Natural killer cell treated with Interleukin-12 subunit alpha and Interleukin-12 subunit beta and Interleukin-15 and Interleukin-18, amount 100 ng/mL, for 72 hours (primary cell): ENCODE data around the gene SOX18. TPM values are rescaled to one million over a fixed set of nuclear protein-coding genes. Genes with fewer than 3 reads are reported as not detected.

ENCODE experiments used
- ATAC-seq, 2 donors: fragments of 150-1000 bp; cut with Tn5 transposase in 1 of 2; sonication (Bioruptor Pico), chemical (Tn5 transposase) in 1 of 2; 2 replicates each; pipeline ENCODE4 v1.10.0; 2021
- DNase-seq: peaks from one replicate; pipeline ENCODE4 v3.0.0; 2022; ENCODE audit warnings: low spot score
- H3K27ac Mint-ChIP-seq, 2 donors: 1 replicate in 1 of 2; 2 replicates in 1 of 2; pipeline ENCODE4 v1.8.0; 2022; ENCODE audit warnings: mixed read lengths in 2 of 2, mild to moderate bottlenecking in 1 of 2, moderate library complexity in 1 of 2
- H3K27me3 Mint-ChIP-seq, 2 donors: 1 replicate in 1 of 2; 2 replicates in 1 of 2; pipeline ENCODE4 v1.8.0; 2022; ENCODE audit warnings: mixed read lengths in 2 of 2
- H3K36me3 Mint-ChIP-seq: one replicate; pipeline ENCODE4 v1.8.0; 2022; ENCODE audit warnings: mixed read lengths
- H3K4me1 Mint-ChIP-seq, 2 donors: 1 replicate in 1 of 2; 2 replicates in 1 of 2; pipeline ENCODE4 v1.8.0; 2022; ENCODE audit warnings: low read depth in 2 of 2, mixed read lengths in 2 of 2, mild to moderate bottlenecking in 1 of 2
- H3K4me3 Mint-ChIP-seq: one replicate; pipeline ENCODE4 v1.8.0; 2022; ENCODE audit warnings: mixed read lengths
- H3K9me3 Mint-ChIP-seq: 2 replicates; pipeline ENCODE4 v1.8.0; 2022; ENCODE audit warnings: mixed read lengths
- total RNA-seq, 2 donors: library from RNA; stranded (reverse); gene quantifications; one replicate each; pipeline ENCODE4 v1.2.3, GENCODE V29; 2022

The SOX18 gene
- total RNA-seq, 2 donors from 2014 or later: not detected

DNA sequence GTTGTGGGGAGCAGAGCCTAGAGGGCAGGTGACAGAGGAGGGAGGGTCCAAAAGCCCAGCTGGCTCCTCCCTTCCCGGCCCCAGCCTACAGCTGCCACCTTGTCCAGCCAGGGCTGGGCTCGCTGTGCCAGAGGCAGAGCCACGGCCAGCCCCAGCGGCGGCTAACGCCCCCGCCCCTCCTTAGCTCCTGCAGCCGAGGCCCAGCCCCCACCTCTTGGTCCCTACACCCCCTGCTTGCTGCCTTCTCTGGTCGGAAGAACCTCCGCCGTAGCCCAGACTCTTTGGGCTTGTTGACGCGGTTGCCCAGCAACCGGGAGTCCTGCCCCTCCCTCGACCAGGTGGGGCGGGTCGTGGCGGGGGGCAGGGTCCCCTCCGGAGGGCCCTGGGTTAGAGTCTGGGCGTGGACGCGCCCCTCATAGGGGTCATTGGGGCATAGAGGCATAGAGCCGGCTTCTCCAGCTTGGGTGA, 35.3 kb upstream of the SOX18 start:
- DNase-seq (no peak), ATAC-seq (no peak)
- peaks cover 10 to 24% of the 10 kb centered on the region in 2 donors for H3K4me1 Mint-ChIP-seq
- H3K27me3 Mint-ChIP-seq: peaks cover 14 to 15% of the 10 kb centered on the region in 2 donors
- H3K27ac Mint-ChIP-seq: no peak overlapping the region
- no peaks in the 10 kb centered on the region for H3K9me3 Mint-ChIP-seq
- no peaks in the 10 kb centered on the region for H3K36me3 Mint-ChIP-seq
- peak overlapping the region; percentile 77 for H3K4me3 Mint-ChIP-seq

GRCh38 chr20:64083804-64084684, 34.6 kb upstream of the SOX18 start, which contains the start of gene LKAAEAR1:
LKAAEAR1 (minus strand) TSS chr20:64084398; CDS start chr20:64084219, 179 bp downstream.
- peaks cover 13 to 14% of the 10 kb centered on the region in 2 donors for H3K27me3 Mint-ChIP-seq
- no peak within 1 kb of the TSS for H3K27ac Mint-ChIP-seq
- peaks cover 10 to 26% of the 10 kb centered on the region in 2 donors for H3K4me1 Mint-ChIP-seq
- no peak for DNase-seq
- ATAC-seq: no peak
- no peaks in the 10 kb centered on the region for H3K36me3 Mint-ChIP-seq
- no peaks in the 10 kb centered on the region for H3K9me3 Mint-ChIP-seq
- peak within 1 kb of the TSS; percentile 77 for H3K4me3 Mint-ChIP-seq

DNA sequence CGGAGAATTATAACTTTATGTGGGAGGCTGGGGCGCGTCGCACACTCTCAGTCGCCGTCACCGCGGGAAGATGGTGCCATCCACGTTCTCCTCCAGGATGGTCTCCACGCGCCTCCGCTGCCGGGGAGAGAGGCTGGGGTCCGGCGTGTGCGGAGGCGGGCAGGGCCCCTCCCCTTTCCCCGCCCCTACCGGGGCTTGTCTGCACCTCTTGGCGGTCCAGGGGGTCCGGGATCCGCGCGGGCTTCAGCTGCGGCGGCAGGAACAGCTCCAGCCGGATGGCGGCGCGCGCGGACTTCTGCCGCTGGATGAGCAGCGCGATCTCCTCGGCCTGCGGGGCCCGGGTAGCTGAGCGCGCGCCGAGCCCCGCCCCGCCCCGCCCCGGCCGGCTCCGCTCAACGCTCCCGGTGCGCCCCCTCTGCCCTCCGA, 34.0 kb upstream of the SOX18 start:
- Mint-ChIP-seq H3K27me3 (peaks cover 7 to 12% of the 10 kb centered on the region in 2 donors), H3K27ac (no peak overlapping the region), H3K36me3 (no peaks in the 10 kb centered on the region), H3K4me1 (peaks cover 10 to 28% of the 10 kb centered on the region in 2 donors), H3K4me3 (peak overlapping the region; percentile 65), H3K9me3 (no peaks in the 10 kb centered on the region)
- DNase-seq: peak; percentile 77
- ATAC-seq: peak; percentile 52 to 71

DNA sequence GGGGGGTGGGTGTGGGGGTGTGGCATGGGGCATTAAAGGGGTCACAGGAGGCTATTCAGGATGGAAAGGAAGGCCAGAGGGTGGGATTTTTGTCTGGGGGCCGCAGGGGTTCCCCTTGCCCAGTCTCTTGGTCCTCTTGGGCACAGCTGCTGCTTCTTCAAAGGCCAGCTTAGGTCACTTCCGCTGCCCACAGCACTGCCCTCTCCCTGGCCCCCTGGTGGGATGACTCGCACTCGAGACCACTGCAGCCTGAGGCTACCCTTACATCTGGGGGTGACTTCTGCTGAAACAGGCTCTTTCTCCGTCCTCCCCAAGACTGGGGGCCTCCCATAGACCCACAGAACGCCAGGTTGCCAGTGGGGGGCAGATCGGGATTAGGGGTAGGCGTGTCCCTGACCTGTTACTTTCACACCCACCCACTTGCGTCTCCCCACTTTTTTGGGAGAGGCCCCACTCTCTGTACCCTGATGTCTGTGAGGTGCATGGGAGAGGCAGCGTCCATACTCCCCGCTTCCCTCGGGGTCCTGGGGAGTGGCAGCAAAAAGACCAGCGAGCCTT, 33.5 kb upstream of the SOX18 start:
- no peak for ATAC-seq
- peak overlapping the region; percentile 65 for H3K4me3 Mint-ChIP-seq
- no peaks in the 10 kb centered on the region for H3K36me3 Mint-ChIP-seq
- H3K9me3 Mint-ChIP-seq: no peaks in the 10 kb centered on the region
- H3K27me3 Mint-ChIP-seq: peaks cover 5 to 8% of the 10 kb centered on the region in 2 donors
- no peak overlapping the region for H3K27ac Mint-ChIP-seq
- no peak for DNase-seq
- H3K4me1 Mint-ChIP-seq: peaks cover 12 to 29% of the 10 kb centered on the region in 2 donors

DNA sequence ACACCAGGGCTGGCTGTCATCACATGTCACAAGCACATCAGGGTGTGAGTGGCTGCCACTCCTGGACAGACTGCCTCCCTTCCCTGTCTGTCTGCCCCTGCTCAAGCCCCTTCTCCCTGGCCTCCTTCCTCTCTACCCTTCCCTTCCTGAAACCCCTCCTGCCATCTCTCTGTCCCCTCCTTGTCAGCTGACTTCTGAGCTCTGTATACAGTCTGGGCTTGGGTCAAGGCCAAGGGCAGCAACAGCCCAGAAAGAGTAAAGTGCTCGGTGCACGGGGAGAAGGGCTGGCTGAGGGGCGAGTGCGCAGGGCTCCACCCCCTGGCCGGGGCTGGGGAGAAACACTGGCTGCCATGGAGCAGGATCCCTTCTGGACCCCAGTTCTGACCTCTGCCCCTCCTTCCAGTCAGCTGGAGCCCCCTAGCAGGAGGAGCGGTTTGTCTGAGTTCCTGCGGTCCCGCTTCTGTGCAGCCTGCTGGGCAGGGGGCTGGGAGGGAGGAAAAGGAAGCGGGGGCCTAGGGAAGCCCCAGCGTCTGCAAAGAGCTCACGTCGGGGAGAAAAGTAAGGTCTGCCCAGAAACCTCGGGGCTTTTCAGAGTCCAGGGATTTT, 32.8 kb upstream of the SOX18 start:
- DNase-seq (no peak), ATAC-seq (no peak)
- Mint-ChIP-seq H3K36me3 (no peaks in the 10 kb centered on the region), H3K27me3 (peaks cover 5 to 8% of the 10 kb centered on the region in 2 donors), H3K27ac (peak overlapping the region in 1 of 2 donors; percentile 53), H3K4me1 (peaks cover 15 to 32% of the 10 kb centered on the region in 2 donors), H3K9me3 (no peaks in the 10 kb centered on the region), H3K4me3 (peak overlapping the region; percentile 32)

GRCh38 chr20:64081624-64081964, 32.2 kb upstream of the SOX18 start:
- H3K27me3 Mint-ChIP-seq: peaks cover 5 to 8% of the 10 kb centered on the region in 2 donors
- no peak for ATAC-seq
- no peaks in the 10 kb centered on the region for H3K9me3 Mint-ChIP-seq
- H3K27ac Mint-ChIP-seq: peak overlapping the region in 1 of 2 donors; percentile 53
- H3K36me3 Mint-ChIP-seq: no peaks in the 10 kb centered on the region
- peaks cover 15 to 32% of the 10 kb centered on the region in 2 donors for H3K4me1 Mint-ChIP-seq
- no peak for DNase-seq
- H3K4me3 Mint-ChIP-seq: no peak overlapping the region

GRCh38 chr20:64080813-64081623, 31.6 kb upstream of the SOX18 start:
- Mint-ChIP-seq H3K36me3 (no peaks in the 10 kb centered on the region), H3K4me3 (peak overlapping the region; percentile 53), H3K9me3 (no peaks in the 10 kb centered on the region), H3K27me3 (peaks cover 5 to 8% of the 10 kb centered on the region in 2 donors), H3K4me1 (peaks cover 15 to 32% of the 10 kb centered on the region in 2 donors), H3K27ac (peak overlapping the region; percentile 27 to 35)
- DNase-seq (no peak), ATAC-seq (no peak)

DNA sequence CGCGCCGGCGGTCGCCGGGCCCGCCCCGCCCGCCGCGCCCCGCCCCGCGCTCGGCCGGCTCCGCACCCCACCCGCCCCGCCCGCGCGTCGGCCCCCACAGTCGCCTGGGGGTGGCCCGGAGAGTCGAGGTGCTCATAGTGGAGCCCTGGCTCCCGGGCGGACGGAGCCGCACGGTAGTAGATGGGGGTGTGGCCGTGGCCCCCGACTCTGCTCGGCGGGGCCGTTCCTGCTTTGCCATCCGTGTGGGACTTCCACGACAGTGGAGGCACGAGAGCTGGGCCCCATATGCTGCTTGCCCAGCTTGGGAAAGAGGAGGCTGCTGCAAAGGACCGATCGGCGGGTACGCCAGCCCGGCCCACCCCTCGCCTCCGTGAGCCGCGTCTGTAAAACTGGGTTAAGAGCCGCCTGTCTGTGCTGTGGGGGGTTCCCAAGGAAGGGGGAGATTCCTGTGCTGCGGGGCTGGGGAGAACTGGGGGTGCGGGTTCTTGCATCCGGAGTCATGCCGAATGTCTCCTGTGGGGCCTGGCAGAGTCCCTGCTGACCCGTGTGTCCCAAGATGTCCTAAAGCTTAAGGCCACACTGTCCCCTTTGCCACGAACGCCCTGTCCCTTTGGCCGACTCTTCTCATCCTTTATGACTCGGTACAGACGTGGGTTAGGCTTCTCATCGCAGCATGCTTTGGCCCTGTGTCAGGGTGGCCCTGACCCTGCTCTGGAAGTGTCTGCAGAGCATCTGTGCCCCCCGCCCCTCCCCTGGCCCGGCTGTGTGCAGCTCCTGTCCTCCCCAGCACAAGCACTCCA, 30.8 kb upstream of the SOX18 start, which contains the start of gene OPRL1:
TSS of gene OPRL1 (plus strand) at position 70 of the 800 bp plus-strand sequence. CDS start 12,639 bp downstream, outside the sequence.
- peaks cover 5% of the 10 kb centered on the region in 2 donors for H3K27me3 Mint-ChIP-seq
- DNase-seq (no peak), ATAC-seq (peak in 1 of 2 donors; percentile 0)
- H3K4me1 Mint-ChIP-seq: peaks cover 15 to 32% of the 10 kb centered on the region in 2 donors
- H3K36me3 Mint-ChIP-seq: no peaks in the 10 kb centered on the region
- H3K27ac Mint-ChIP-seq: peak within 1 kb of the TSS; percentile 68 to 71
- peak within 1 kb of the TSS; percentile 82 for H3K4me3 Mint-ChIP-seq
- no peaks in the 10 kb centered on the region for H3K9me3 Mint-ChIP-seq

DNA sequence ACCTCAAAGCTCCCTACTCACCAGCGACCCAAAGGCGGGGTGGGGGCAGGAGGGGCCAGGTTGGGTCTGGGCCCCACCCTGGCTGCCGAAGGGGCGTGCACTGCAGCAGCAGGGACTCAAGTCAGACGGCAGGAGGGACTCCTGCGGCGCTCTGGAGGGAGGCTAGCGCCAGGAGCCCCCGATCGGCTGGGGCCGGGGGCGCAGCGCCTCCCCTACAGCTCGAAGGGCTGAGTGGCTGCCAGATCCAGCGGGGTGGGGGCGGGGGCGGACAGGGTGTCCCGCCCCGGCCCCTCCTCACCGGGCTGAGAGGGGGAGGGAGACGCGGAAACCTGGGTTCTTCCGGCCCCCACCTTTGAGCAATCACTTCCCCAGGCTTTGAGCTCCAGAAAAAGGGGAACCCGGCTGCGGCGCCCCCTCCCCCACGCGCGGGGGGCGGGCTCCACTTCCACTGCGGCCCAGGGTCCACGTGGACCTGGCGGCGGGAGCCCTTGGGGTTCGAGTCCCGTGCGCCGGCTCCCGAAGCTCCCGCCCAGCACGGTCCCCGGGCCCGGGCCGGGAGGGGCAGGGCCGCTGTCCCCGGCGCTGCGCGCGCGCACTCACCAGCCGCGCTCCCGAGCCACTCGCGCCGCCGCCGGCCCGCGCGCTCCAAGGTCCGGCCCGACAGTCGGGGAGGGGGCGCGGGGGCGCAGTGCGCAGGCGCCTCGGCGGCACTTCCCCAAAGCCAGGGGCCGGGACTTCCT, 30.0 kb upstream of the SOX18 start, which contains the start of gene RGS19:
TSS of gene RGS19 (minus strand) at position 246 of the 740 bp plus-strand sequence. CDS start 2,632 bp downstream, outside the sequence.
- H3K27ac Mint-ChIP-seq: peak within 1 kb of the TSS; percentile 68 to 71
- no peaks in the 10 kb centered on the region for H3K36me3 Mint-ChIP-seq
- DNase-seq: peak; percentile 86
- H3K27me3 Mint-ChIP-seq: peaks cover 3 to 4% of the 10 kb centered on the region in 2 donors
- peak; percentile 76 to 81 for ATAC-seq
- no peaks in the 10 kb centered on the region for H3K9me3 Mint-ChIP-seq
- H3K4me1 Mint-ChIP-seq: peaks cover 14 to 30% of the 10 kb centered on the region in 2 donors
- peak within 1 kb of the TSS; percentile 82 for H3K4me3 Mint-ChIP-seq

DNA sequence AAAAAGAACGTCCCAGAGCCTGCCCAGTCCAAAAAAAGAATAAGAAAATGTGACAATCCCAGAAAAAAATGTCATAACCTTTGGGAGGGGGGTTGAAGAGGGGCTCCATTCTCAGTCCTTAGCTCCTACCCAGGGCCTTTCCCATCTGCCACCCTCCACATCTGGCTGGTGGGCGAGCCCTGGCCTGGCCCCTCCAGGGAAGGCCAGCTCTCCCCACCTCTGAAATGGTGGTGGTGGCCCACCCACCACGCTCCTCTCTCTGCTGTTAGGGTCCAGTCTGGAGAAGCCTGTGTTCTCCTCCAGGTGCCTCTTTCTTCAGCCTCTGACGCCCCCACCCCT, 29.5 kb upstream of the SOX18 start:
- Mint-ChIP-seq H3K9me3 (no peaks in the 10 kb centered on the region), H3K36me3 (no peaks in the 10 kb centered on the region), H3K4me1 (peaks cover 11 to 27% of the 10 kb centered on the region in 2 donors), H3K4me3 (peak overlapping the region; percentile 82), H3K27me3 (no peaks in the 10 kb centered on the region), H3K27ac (peak overlapping the region; percentile 68 to 71)
- DNase-seq (no peak), ATAC-seq (no peak)

DNA sequence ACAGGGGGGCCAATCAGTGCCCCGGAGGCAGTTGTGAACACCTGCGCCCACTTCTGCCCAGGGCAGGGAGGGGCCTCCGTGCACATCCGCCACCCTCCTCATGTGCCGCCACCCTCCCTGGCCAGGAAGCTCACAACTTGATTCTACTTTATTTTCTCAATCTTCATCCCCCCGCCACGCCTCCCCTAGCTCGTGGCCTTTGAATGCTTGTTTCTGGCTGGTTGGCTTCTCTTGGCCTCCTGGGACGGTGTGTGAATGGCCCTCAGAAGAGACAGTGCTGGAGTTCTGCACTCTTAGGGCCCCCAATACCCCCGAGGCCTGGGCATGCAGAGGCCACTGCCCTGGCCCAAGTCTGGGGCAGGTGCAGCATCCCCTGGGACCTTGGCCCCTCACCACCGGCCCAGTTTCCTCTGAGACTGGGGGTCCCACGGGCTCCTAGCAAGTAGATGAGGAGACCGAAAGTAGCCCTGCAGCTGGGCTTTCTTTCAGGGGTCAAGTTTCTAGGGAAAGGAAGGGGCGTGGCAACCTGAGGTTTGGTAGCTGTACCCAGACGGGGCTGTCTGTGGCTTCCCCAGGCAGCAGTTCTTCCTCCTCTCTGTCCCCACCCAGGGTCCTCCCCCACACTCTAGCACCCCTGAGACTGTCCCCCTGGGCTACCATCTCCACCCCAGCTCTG, 28.6 kb upstream of the SOX18 start:
- Mint-ChIP-seq H3K27ac (peak overlapping the region; percentile 71 to 84), H3K4me3 (peak overlapping the region; percentile 82), H3K27me3 (no peaks in the 10 kb centered on the region), H3K9me3 (no peaks in the 10 kb centered on the region), H3K36me3 (no peaks in the 10 kb centered on the region), H3K4me1 (peaks cover 11 to 24% of the 10 kb centered on the region in 2 donors)
- peak in 1 of 2 donors; percentile 41 for ATAC-seq
- DNase-seq: no peak
